Measurements from ENCODE around the gene BAHD1. TPM values are rescaled to one million over a fixed set of nuclear protein-coding genes. Genes with fewer than 3 reads are reported as not detected.

BAHD1 gene
- total RNA-seq, 2 donors from 2014 or later: 20.8 to 21.9 TPM

DNA sequence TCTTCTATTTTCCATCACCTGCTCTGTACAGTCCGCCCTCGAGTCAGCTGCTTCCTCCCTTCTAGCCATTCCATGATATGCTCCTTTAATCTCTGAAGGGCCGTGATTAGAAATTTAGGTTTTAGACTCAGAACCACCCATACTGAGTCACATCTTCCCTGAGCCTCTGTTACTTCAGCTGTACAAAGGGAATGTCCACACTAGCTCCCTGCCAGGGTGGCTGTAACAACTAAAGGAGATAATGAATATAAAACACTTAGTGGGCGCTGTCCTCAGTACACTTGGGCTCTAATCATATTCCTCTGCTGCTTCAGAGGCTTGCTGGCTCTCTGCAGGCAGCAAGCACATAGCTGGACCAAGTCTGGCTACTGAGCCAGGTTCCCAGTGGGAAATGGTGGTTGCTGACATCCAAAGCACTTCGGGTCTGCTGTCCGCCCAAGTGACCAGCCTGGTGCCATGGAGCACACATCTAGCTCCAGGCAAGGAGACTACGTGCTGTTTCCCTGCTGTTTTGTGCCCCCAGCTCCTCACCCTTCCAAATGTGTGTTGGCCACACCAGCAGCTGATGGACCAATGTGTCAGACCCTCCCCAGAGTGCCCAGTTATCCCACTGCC is 29.1 kb downstream of the BAHD1 start:
- DNase-seq (no peak), ATAC-seq (replicated peaks in 1 of 2) (no peak)
- Mint-ChIP-seq H3K27me3 (ENCODE audit: low read depth) (no peaks in the 10 kb centered on the region), H3K4me3 (peak overlapping the region; percentile 30 to 39), H3K36me3 (ENCODE audit: insufficient read depth in 2 of 2) (no peaks in the 10 kb centered on the region), H3K4me1 (ENCODE audit: low read depth) (peaks cover 36% of the 10 kb centered on the region), H3K9me3 (no peaks in the 10 kb centered on the region), H3K27ac (no peak overlapping the region)

GRCh38 chr15:40470423-40471104 is 29.8 kb downstream of the BAHD1 start, which contains the start of gene CHST14:
Gene CHST14, plus strand, starts transcription at chr15:40470984. Its CDS starts 230 bp downstream, at chr15:40471214.
- Mint-ChIP-seq H3K27ac (peak within 1 kb of the TSS; percentile 72), H3K36me3 (ENCODE audit: insufficient read depth in 2 of 2) (no peaks in the 10 kb centered on the region), H3K9me3 (no peaks in the 10 kb centered on the region), H3K27me3 (ENCODE audit: low read depth) (no peaks in the 10 kb centered on the region), H3K4me3 (peak within 1 kb of the TSS; percentile 90 to 95), H3K4me1 (ENCODE audit: low read depth) (peaks cover 32% of the 10 kb centered on the region)
- DNase-seq (peak; percentile 59 to 75), ATAC-seq (replicated peaks in 1 of 2) (peak; percentile 83 to 86)

DNA sequence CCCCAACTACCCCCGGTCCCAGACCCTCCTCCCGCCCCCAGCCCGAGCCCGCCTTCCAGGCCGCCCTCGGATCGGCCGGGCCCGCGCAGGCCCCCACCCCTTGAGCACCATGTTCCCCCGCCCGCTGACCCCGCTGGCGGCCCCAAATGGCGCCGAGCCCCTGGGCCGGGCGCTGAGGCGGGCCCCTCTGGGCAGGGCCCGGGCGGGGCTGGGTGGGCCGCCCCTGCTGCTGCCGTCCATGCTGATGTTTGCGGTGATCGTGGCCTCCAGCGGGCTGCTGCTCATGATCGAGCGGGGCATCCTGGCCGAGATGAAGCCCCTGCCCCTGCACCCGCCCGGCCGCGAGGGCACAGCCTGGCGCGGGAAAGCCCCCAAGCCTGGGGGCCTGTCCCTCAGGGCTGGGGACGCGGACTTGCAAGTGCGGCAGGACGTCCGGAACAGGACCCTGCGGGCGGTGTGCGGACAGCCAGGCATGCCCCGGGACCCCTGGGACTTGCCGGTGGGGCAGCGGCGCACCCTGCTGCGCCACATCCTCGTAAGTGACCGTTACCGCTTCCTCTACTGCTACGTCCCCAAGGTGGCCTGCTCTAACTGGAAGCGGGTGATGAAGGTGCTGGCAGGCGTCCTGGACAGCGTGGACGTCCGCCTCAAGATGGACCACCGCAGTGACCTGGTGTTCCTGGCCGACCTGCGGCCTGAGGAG is 30.5 kb downstream of the BAHD1 start:
- no peaks in the 10 kb centered on the region for H3K36me3 Mint-ChIP-seq (ENCODE audit: insufficient read depth in 2 of 2)
- ATAC-seq (replicated peaks in 1 of 2): peak; percentile 57 to 58
- peak; percentile 28 to 41 for DNase-seq

GRCh38 chr15:40471808-40472150 is 31.0 kb downstream of the BAHD1 start:
- no peaks in the 10 kb centered on the region for H3K36me3 Mint-ChIP-seq (ENCODE audit: insufficient read depth in 2 of 2)
- H3K4me1 Mint-ChIP-seq (ENCODE audit: low read depth): peaks cover 28% of the 10 kb centered on the region
- H3K9me3 Mint-ChIP-seq: no peaks in the 10 kb centered on the region
- H3K4me3 Mint-ChIP-seq: peak overlapping the region; percentile 90 to 95
- ATAC-seq (replicated peaks in 1 of 2) (peak; percentile 27 to 35), DNase-seq (peak in 1 of 2 donors; percentile 13)
- no peaks in the 10 kb centered on the region for H3K27me3 Mint-ChIP-seq (ENCODE audit: low read depth)
- H3K27ac Mint-ChIP-seq: peak overlapping the region; percentile 72

More for the DNA sequence above, 30.5 kb downstream of the BAHD1 start:
- Mint-ChIP-seq H3K4me3 (peak overlapping the region; percentile 90 to 95), H3K27ac (peak overlapping the region; percentile 72), H3K9me3 (no peaks in the 10 kb centered on the region), H3K4me1 (ENCODE audit: low read depth) (peaks cover 32% of the 10 kb centered on the region), H3K27me3 (ENCODE audit: low read depth) (no peaks in the 10 kb centered on the region)

DNA sequence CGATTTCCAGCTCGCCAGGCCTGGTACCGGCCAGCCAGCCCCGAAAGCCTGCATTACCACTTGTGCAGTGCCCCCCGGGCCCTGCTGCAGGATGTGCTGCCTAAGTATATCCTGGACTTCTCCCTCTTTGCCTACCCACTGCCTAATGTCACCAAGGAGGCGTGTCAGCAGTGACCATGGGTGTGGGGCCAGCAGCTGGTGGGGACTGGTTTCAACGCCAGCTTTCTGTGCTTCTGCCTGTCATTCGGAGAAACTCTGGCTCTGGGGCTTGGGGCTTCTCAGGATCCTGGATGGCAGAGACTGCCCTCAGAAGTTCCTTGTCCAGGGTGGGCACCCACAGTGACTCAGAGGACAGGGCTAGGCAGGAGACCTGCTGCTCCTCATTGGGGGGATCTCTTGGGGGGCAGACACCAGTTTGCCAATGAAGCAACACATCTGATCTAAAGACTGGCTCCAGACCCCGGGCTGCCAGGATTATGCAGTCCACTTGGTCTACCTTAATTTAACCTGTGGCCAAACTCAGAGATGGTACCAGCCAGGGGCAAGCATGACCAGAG is 31.5 kb downstream of the BAHD1 start:
- Mint-ChIP-seq H3K4me1 (ENCODE audit: low read depth) (peaks cover 24% of the 10 kb centered on the region), H3K27me3 (ENCODE audit: low read depth) (no peaks in the 10 kb centered on the region), H3K4me3 (peak overlapping the region; percentile 90 to 95), H3K9me3 (no peaks in the 10 kb centered on the region), H3K27ac (peak overlapping the region; percentile 42), H3K36me3 (ENCODE audit: insufficient read depth in 2 of 2) (no peaks in the 10 kb centered on the region)
- DNase-seq (no peak), ATAC-seq (replicated peaks in 1 of 2) (no peak)

DNA sequence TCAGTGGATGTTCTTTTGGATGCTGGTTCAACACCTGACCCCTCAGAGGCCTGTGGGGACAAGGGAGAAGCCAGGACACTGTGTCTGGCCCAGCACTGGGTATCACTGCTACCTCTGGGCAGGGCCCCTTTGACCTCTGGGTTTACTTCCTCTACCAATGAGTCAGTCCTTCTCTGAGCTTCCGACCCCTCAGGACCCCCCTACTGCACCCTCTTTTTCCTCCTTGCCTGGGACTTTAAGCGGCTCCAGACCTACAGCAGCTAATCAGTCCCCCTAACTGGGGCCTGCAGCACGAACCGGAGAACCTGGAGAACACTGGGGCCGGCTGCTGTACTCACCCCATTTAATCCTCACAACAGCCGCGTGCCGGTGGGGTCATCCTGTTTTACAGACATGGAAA is 33.8 kb downstream of the BAHD1 start:
- Mint-ChIP-seq H3K27me3 (ENCODE audit: low read depth) (peaks cover 6% of the 10 kb centered on the region), H3K36me3 (ENCODE audit: insufficient read depth in 2 of 2) (no peaks in the 10 kb centered on the region), H3K4me3 (no peak overlapping the region), H3K9me3 (no peaks in the 10 kb centered on the region), H3K4me1 (ENCODE audit: low read depth) (peaks cover 14% of the 10 kb centered on the region), H3K27ac (no peak overlapping the region)
- DNase-seq (no peak), ATAC-seq (replicated peaks in 1 of 2) (no peak)

DNA sequence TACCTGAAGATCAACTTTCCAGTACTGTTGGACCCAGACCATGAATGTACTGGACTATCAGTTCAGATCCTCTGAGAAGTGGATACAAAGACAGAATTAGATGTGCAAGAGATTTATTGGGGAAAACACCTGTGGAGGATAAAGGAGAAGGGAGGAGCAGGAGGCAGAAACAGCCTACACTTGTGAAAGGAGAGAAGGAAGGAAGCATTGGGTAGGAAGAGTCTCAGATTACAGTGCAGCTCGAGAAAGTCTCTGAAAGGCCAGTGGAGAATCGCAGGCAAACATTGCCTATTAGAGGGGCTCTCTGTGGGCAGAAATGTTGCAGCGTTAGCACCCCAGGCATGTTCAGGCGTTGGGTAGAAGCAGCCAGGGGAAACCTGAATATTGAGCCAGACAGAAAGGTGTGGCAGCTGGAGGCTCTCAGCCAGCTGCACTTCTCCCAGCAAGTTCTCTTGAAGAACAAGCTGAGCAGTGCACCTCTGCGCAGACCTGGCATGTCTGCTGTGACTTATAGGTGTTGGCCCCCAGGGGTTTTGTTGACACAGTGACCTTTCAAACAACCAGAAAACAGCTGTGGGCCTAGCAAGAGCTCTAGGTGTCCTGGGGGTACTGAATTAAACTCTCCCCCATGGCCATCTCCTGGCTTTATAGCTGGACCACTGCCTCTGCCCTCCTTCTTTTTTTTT is 37.0 kb downstream of the BAHD1 start:
- Mint-ChIP-seq H3K27ac (no peak overlapping the region), H3K4me3 (no peak overlapping the region), H3K36me3 (ENCODE audit: insufficient read depth in 2 of 2) (no peaks in the 10 kb centered on the region), H3K4me1 (ENCODE audit: low read depth) (peaks cover 1% of the 10 kb centered on the region), H3K9me3 (no peaks in the 10 kb centered on the region), H3K27me3 (ENCODE audit: low read depth) (peaks cover 26% of the 10 kb centered on the region)
- DNase-seq (no peak), ATAC-seq (replicated peaks in 1 of 2) (no peak)

DNA sequence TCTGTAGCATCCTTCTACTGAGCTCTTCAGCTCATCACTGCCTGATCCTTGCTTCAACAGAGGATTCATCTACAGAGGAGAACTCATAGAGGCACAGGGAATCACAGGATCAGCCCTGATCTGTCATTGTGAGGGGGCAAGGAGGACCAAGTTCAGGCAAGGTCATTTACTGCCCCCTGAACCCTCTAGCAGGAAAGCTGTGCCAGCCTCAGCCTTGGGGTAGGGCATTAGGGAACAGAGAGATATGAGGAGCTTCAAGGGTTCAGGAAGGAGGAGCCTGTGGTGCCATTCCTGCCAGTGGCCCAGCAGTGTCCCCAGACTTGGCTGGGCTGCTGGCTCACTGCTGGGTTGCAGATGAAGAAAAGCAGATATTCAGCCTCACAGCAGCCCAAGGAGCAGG is 38.3 kb downstream of the BAHD1 start:
- Mint-ChIP-seq H3K36me3 (ENCODE audit: insufficient read depth in 2 of 2) (no peaks in the 10 kb centered on the region), H3K4me1 (ENCODE audit: low read depth) (no peaks in the 10 kb centered on the region), H3K27ac (no peak overlapping the region), H3K9me3 (no peaks in the 10 kb centered on the region), H3K27me3 (ENCODE audit: low read depth) (peaks cover 26% of the 10 kb centered on the region), H3K4me3 (no peak overlapping the region)
- ATAC-seq (replicated peaks in 1 of 2) (no peak), DNase-seq (no peak)

GRCh38 chr15:40481341-40482074 is 40.8 kb downstream of the BAHD1 start:
- H3K36me3 Mint-ChIP-seq (ENCODE audit: insufficient read depth in 2 of 2): no peaks in the 10 kb centered on the region
- H3K9me3 Mint-ChIP-seq: no peaks in the 10 kb centered on the region
- no peak overlapping the region for H3K27ac Mint-ChIP-seq
- peaks cover 30% of the 10 kb centered on the region for H3K27me3 Mint-ChIP-seq (ENCODE audit: low read depth)
- ATAC-seq (replicated peaks in 1 of 2) (no peak), DNase-seq (no peak)
- no peak overlapping the region for H3K4me3 Mint-ChIP-seq
- no peaks in the 10 kb centered on the region for H3K4me1 Mint-ChIP-seq (ENCODE audit: low read depth)

DNA sequence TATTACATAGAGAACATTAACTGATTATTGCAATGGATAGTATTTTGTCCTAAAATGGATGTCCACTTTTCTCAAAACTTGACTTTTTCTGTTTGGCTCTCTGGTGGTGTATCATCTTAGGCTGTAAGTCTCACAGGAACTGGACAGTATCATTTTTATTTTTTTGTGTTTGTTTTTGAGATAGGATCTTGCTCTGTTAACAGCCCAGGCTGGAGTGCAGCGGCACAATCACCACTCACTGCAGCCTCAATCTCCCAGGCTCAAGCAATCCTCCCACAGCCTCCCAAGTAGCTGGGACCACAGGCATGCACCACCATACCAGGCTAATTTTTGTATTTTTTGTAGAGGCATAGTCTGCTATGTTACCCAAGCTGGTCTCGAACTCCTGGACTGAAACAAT is 43.2 kb downstream of the BAHD1 start:
- H3K27ac Mint-ChIP-seq: no peak overlapping the region
- peaks cover 27% of the 10 kb centered on the region for H3K27me3 Mint-ChIP-seq (ENCODE audit: low read depth)
- no peaks in the 10 kb centered on the region for H3K9me3 Mint-ChIP-seq
- DNase-seq (no peak), ATAC-seq (replicated peaks in 1 of 2) (no peak)
- H3K4me3 Mint-ChIP-seq: no peak overlapping the region
- no peaks in the 10 kb centered on the region for H3K36me3 Mint-ChIP-seq (ENCODE audit: insufficient read depth in 2 of 2)
- H3K4me1 Mint-ChIP-seq (ENCODE audit: low read depth): no peaks in the 10 kb centered on the region

DNA sequence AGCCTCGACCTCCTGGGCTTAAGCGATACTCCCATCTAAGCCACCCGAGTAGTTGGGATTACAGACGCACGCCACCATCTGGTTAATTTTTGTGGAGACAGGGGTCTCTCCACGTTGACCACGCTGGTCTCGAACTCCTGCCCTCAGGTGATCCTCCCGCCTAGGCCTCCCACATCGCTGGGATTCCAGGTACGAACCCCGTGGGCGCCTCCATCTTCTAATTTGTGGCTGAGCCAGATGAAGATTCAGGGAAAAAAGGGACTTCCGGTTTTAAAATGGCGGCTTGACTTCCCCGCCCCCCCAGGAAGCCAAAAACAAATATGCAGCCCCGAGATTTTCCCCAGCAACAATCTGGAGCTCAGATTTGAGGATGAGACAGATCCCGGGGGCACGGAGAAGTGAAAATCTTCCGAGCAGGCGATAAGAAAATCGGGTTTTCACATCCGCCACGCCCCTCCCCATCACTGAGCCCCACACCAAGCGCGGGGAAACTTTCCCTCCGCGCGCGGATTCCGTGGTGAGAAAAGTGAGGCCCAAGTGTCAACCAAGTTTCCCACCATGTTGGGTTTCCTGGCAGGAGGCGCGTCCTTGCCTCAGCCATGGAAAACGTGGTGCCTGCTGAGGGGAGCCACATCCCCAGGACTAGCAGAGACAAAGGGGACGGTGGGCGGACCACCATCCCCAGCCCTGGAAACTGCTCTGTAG is 45.5 kb downstream of the BAHD1 start:
- ATAC-seq (replicated peaks in 1 of 2): no peak
- peaks cover 11% of the 10 kb centered on the region for H3K27me3 Mint-ChIP-seq (ENCODE audit: low read depth)
- H3K27ac Mint-ChIP-seq: no peak overlapping the region
- no peak for DNase-seq
- no peaks in the 10 kb centered on the region for H3K36me3 Mint-ChIP-seq (ENCODE audit: insufficient read depth in 2 of 2)
- H3K4me3 Mint-ChIP-seq: peak overlapping the region in 1 of 2 donors; percentile 56
- H3K4me1 Mint-ChIP-seq (ENCODE audit: low read depth): no peaks in the 10 kb centered on the region
- H3K9me3 Mint-ChIP-seq: no peaks in the 10 kb centered on the region
